Activated naive CD8-positive, alpha-beta T cell treated with anti-CD3 and anti-CD28 coated beads, Interleukin-2, amount 50 U/mL, for 24 hours (primary cell): ENCODE results near the gene CALML6.

Source experiments
- ATAC-seq: fragments of 150-1000 bp; cut with Tn5 transposase; one replicate; pipeline ENCODE4 v1.10.0; 2021
- DNase-seq: peaks from one replicate; pipeline ENCODE4 v3.0.0; 2021
- H3K27ac Mint-ChIP-seq: one replicate; pipeline ENCODE4 v1.8.0; 2021; ENCODE audit warnings: mild to moderate bottlenecking, mixed read lengths
- H3K27me3 Mint-ChIP-seq: one replicate; pipeline ENCODE4 v1.8.0; 2021; ENCODE audit warnings: mixed read lengths
- H3K36me3 Mint-ChIP-seq: one replicate; pipeline ENCODE4 v1.8.0; 2021; ENCODE audit warnings: low read depth, mixed read lengths
- H3K4me1 Mint-ChIP-seq: one replicate; pipeline ENCODE4 v1.8.0; 2021; ENCODE audit warnings: mixed read lengths
- H3K4me3 Mint-ChIP-seq: one replicate; pipeline ENCODE4 v1.8.0; 2021; ENCODE audit warnings: mild to moderate bottlenecking, moderate library complexity, mixed read lengths
- H3K9me3 Mint-ChIP-seq: one replicate; pipeline ENCODE4 v1.8.0; 2021; ENCODE audit warnings: mixed read lengths

CALML6 gene

DNA sequence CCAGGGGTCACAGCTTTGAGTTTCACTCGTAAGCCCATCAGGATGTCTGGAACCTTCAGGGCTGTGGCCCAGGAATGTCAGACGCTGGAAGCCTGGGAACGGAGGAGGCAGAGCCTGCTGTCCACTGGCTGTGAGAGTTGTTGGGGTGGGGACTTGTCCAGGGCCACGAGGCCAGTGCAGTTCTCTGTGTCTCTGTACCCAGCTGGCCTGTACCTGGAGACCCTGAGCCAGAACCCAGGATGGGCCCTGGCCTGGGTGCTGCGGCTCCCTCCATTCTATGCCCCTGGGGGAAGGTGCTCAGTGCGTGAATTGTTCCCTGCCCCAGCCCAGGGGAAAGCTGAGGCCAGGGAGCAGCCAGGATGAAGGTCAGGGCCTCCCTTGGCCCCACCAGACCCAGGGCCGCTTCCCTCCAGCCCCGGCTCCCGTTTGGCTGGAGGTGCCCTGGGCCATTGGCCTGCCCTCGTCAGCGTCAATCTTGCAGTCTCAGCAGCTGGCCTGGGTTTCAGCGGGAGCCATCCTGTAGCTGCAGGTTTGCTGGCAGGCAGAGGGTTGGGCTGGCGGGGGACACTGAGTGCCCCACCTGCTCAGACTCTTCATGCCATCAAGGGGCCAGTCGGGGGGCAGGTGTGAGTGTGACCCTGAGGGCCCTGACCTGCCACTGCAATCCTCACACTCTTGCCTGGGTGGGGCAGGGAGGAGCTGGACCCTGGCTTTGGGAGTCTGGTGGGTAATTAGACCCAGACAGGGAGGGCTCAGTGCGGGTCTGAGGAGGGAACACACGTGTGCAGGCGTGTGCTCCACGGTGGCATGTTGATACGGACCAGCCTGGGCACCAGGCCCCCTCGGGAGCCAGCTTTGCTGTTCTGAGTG, 724 bp upstream of the CALML6 start:
- no peaks in the 10 kb centered on the region for H3K36me3 Mint-ChIP-seq
- DNase-seq: no peak
- H3K27me3 Mint-ChIP-seq: no peaks in the 10 kb centered on the region
- no peak for ATAC-seq
- H3K4me3 Mint-ChIP-seq: no peak overlapping the region
- H3K9me3 Mint-ChIP-seq: no peaks in the 10 kb centered on the region
- no peak overlapping the region for H3K27ac Mint-ChIP-seq
- peaks cover 7% of the 10 kb centered on the region for H3K4me1 Mint-ChIP-seq

DNA sequence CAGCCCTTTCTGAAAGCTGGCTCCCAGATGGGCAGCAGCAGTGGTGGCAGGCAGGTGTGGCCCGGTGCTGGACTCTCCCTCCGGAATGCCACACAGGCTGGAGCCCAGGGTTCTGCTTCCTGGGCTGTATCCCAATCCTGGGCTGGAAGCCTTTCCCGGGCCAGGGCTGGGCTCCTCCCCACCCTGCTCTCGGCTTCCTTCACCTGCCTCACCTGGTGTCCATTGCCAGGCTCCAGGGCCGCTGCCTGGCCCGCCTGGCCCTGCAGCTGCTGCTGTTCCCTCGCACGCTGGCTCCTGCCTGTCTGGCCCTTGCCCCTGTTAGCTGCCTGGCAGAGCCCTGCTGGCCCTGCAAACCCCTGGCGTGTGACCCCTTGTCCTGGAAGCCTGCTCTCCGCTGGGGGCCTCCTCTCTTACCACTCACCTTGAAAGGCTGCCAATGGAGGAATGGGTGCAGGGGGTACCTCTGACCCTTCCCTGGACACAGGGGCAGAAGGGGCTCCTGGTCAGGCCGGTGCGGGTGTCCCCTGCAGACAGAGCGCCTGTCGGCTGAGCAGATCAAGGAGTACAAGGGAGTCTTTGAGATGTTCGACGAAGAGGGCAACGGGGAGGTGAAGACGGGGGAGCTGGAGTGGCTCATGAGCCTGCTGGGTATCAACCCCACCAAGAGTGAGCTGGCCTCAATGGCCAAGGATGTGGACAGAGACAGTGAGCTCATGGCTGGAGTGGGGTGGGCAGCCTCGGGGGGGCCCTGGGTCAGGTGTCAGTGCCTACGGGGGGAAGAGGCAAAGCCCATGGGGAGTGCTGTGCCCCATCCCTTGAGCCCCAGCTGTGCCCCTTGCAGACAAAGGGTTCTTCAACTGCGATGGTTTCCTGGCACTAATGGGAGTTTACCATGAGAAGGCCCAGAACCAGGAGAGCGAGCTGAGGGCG, 1.1 kb downstream of the CALML6 start:
- Mint-ChIP-seq H3K27me3 (no peaks in the 10 kb centered on the region), H3K9me3 (no peaks in the 10 kb centered on the region), H3K36me3 (no peaks in the 10 kb centered on the region), H3K4me3 (no peak overlapping the region), H3K27ac (no peak overlapping the region), H3K4me1 (peaks cover 2% of the 10 kb centered on the region)
- ATAC-seq (no peak), DNase-seq (no peak)

DNA sequence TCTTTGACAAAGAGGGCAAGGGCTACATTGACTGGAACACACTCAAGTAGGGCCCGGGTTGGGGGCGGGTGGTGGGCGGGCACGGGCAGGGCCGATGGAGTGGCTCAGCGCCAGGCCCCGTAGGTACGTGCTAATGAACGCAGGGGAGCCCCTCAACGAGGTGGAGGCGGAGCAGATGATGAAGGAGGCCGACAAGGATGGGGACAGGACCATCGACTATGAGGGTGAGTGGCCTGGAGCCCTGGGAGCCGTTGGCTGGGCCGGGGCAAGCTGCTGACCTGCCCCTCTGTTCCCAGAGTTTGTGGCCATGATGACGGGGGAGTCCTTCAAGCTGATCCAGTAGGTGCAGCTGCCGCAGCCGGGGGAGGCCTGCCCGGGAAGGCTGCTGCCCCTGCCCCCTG, 1.8 kb downstream of the CALML6 start:
- Mint-ChIP-seq H3K27me3 (no peaks in the 10 kb centered on the region), H3K4me1 (peaks cover 2% of the 10 kb centered on the region), H3K9me3 (no peaks in the 10 kb centered on the region), H3K4me3 (no peak overlapping the region), H3K36me3 (no peaks in the 10 kb centered on the region), H3K27ac (no peak overlapping the region)
- DNase-seq (no peak), ATAC-seq (no peak)

DNA sequence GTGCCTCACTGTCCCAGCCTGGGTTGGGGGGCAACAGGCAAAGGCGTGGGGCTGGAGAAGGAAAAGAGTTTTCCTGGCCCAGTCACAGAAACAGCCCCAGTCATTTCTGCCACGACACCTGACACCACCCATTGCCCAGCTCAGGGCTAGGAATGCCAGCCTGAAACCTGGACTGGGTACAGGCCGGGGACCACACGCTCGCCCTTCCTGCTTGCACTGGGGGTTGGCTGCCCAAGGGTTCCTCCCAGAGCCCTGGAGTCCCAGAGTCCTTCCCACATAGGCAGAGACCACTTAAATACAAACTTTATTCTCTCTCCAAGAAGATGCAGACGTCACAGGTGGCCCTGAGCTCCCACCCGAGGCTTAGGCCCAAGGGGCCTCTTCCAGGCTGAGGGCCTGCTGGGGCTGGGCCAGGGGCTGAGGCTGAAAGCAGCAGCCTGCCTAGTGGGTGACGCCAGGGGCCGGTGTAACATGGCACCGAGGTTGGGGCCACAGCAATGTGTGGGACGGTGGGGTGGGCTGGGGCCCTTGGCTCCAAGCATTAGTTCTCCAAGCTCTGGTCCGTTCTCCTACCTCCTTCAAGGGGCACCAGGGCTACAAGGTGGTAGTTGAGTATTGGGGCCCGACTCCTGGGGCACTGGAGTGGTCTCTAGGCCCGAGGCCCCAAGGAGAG, 2.4 kb downstream of the CALML6 start:
- no peak overlapping the region for H3K27ac Mint-ChIP-seq
- no peaks in the 10 kb centered on the region for H3K27me3 Mint-ChIP-seq
- H3K36me3 Mint-ChIP-seq: no peaks in the 10 kb centered on the region
- H3K9me3 Mint-ChIP-seq: no peaks in the 10 kb centered on the region
- no peak for ATAC-seq
- peaks cover 2% of the 10 kb centered on the region for H3K4me1 Mint-ChIP-seq
- H3K4me3 Mint-ChIP-seq: no peak overlapping the region
- DNase-seq: no peak

DNA sequence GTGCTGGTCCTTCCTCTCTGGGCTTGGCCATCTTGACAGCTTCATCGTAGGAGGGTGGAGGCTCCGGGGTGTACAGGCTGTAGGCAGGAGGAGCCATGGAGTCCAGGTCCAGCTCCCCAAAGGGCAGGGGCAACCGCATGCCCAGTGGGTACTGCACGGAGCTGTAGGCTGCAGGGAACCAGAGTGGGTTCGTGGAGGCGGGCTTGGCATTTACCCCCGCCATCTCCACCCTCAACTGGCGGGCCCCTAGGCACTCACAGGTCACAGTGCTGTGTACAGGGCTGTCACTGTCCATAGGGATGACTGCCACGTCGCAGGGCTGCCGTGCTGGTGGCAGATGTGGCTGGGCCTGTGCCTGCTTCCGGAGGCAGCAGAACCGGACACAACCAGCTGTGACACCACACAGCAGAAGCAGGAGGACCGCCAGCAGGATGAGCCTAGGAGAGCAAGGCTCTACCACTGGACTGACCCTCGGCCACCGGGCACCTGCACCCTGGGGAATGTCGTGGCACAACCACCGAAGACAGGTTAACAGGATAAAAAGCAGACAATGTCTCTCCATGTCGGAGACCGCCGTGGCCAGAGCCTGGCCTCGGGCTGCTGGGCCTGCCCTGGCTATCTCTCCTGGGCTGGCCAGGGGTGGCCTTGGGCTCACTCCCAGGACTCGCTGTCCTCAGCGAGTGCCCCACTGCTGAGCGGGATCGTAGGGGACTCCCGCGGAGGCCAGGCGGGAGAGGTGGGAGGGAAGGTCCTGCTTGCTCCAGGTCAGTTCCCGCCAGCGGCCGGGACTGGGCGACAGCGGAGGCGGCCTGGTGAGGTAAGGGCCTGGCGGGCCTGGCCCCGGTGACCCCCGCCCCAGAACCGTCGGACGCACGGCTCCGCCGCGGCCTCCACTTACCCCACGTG, 3.2 kb downstream of the CALML6 start:
- H3K27me3 Mint-ChIP-seq: no peaks in the 10 kb centered on the region
- peaks cover 2% of the 10 kb centered on the region for H3K4me1 Mint-ChIP-seq
- H3K4me3 Mint-ChIP-seq: peak overlapping the region; percentile 49
- H3K27ac Mint-ChIP-seq: no peak overlapping the region
- DNase-seq: no peak
- ATAC-seq: no peak
- no peaks in the 10 kb centered on the region for H3K36me3 Mint-ChIP-seq
- H3K9me3 Mint-ChIP-seq: no peaks in the 10 kb centered on the region

DNA sequence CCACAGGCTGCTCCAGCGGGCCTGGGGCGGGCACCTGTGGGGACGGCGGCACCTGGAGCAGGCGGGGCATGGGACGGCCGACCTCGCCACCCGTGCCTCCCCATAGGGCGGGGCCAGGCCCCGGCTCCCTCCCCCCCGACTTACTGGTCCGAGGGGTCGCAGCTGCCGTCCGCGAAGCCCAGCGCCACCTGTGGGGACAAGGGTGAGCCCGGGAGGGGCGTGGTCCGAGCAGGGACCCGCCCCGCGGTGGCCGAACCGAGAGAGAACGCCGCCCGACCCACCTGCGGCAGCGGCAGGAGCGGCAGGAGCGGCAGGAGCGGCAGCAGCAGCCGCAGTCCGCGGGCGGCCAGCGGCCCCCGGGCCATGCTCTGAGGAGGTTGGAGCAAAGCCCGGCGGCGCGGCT, 3.8 kb downstream of the CALML6 start, which contains the start of gene TMEM52:
Gene TMEM52 (minus strand): TSS at position 379 of the 403 bp plus-strand sequence. CDS start 14 bp downstream, at position 365.
- no peak within 1 kb of the TSS for H3K27ac Mint-ChIP-seq
- DNase-seq: no peak

DNA sequence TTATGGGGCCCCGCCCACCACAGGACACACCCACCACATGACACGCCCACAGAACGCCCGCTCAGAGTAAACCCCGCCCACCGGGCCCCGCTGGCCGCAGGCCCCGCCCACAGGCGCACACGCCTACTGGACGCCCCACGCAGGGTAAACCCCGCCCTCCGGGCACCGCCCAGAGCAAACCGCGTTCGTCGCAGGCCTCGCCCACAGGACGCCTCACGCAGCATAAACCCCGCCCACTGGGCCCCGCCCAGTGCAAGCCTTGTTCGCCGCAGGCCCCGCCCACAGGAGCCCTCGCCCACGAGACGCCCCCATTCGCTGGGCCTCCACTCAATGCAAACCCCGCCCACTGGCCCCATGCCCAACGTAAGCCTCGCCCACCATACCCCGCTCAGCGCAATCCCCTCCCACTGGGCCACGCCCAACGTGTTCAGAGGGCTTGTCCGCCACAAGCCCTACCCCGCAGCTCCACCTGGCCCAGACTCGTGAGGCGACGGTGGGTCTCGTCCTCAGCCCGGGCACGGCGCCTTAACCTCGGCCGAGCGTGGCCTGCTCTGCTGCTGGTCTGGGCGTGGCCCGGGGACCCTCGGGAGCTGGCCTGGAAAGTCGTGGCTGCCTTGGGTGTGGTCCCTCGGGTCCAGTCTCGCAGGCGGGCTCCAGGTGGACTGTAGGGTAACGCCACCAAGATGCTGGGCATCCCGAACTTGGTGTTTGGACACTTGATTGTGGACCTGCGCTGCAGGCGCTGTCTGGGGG, 4.4 kb downstream of the CALML6 start:
- no peaks in the 10 kb centered on the region for H3K9me3 Mint-ChIP-seq
- no peaks in the 10 kb centered on the region for H3K36me3 Mint-ChIP-seq
- no peaks in the 10 kb centered on the region for H3K27me3 Mint-ChIP-seq
- peaks cover 2% of the 10 kb centered on the region for H3K4me1 Mint-ChIP-seq
- peak; percentile 77 for ATAC-seq
- peak overlapping the region; percentile 48 for H3K4me3 Mint-ChIP-seq
- no peak overlapping the region for H3K27ac Mint-ChIP-seq
- DNase-seq: peak; percentile 99

More for the DNA sequence above, 3.8 kb downstream of the CALML6 start, which contains the start of gene TMEM52:
- ATAC-seq: peak; percentile 5
- no peaks in the 10 kb centered on the region for H3K27me3 Mint-ChIP-seq
- peak within 1 kb of the TSS; percentile 49 for H3K4me3 Mint-ChIP-seq
- no peaks in the 10 kb centered on the region for H3K36me3 Mint-ChIP-seq
- no peaks in the 10 kb centered on the region for H3K9me3 Mint-ChIP-seq
- H3K4me1 Mint-ChIP-seq: peaks cover 2% of the 10 kb centered on the region

DNA sequence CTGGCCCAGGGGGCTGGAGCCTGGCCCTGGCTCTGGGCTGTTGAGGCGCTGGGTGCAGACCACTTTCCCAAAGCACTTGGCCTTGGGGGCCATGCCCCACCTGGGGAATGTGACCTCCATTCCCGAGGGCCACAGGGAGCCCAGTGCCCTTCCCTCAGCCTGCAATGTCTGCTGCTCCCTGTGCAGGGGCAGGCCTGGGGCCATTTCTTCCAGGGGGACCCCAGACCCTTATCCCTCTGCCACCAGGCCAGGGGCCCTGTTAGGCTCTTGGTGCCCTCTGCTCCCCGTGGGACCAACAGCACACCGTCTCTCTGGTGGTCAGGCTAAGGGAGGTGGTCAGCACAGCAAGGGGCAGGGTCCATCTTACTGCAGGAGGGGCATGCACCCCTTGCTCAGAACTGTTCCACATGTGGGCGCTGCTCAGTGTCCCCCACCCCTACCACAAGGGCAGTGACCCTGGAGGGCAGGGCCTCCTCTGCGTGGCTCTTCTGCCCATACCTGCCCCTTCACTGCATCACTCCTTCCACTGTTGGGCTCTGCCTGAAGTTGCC, 5.1 kb downstream of the CALML6 start:
- no peaks in the 10 kb centered on the region for H3K9me3 Mint-ChIP-seq
- H3K27ac Mint-ChIP-seq: no peak overlapping the region
- ATAC-seq (no peak), DNase-seq (no peak)
- H3K27me3 Mint-ChIP-seq: no peaks in the 10 kb centered on the region
- H3K4me1 Mint-ChIP-seq: peaks cover 2% of the 10 kb centered on the region
- no peaks in the 10 kb centered on the region for H3K36me3 Mint-ChIP-seq
- H3K4me3 Mint-ChIP-seq: no peak overlapping the region

DNA sequence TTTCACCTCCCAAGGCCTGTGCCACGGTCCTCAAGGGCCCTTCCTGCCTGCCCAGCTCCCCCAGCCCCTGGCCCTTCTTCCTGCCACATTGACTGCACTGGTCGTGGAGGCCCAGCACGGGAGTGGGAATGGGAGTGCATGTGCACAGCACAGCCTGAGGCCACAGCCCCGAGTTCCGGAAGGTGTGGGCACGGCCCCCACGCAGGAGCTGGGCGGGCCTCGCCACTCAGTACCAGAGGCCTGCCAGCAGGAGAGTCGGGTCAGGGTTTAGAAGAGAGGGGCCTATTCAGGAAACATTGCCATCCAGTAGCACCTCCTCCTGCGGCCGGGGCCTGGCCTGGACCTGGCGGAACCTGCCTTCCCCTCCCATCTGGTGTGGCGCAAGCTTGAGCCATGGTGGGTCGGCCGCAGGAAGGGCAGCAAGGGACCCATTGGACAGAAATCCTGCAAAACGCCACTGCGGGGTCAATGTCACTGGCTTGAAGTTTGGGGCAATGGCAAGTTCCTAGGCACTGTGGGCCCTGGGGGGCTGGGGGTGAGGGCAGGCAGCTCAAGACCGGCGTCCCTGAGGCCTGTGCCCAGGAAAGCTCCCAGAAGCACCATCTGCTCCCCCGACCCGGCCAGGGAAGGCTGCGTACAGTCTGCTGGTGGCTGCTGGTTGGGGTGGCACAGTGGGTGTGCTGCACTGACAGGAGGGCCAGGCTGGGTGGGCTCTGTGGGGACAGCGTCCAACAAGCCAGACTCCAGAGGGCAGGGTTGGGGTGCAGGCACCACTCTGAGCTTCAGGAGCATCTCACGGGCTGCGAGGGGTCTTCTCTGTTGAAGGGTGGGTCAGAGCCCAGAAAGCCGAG, 5.8 kb downstream of the CALML6 start:
- ATAC-seq (no peak), DNase-seq (no peak)
- H3K4me3 Mint-ChIP-seq: no peak overlapping the region
- H3K27me3 Mint-ChIP-seq: no peaks in the 10 kb centered on the region
- no peak overlapping the region for H3K27ac Mint-ChIP-seq
- peaks cover 2% of the 10 kb centered on the region for H3K4me1 Mint-ChIP-seq
- no peaks in the 10 kb centered on the region for H3K9me3 Mint-ChIP-seq
- no peaks in the 10 kb centered on the region for H3K36me3 Mint-ChIP-seq

DNA sequence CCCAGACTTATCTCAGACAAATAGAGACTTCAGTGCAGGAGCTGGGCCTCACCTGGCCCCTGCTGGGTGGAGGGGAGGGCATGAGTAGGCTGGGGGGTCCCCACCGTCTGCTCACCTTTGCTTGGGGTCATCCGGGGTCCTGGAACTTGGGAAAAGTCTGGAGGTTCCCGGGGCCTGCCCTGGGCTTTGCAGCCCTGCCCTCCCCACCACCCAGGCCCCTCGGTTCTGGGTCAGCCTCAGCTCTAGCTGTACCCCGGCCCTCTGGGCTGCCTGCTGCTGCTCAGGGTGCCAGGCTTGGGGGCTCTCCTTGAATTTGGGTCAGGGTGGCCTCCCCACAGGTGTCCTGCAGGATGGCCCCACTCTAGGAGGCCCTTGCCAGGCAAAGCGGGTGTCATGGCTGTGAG, 6.4 kb downstream of the CALML6 start:
- Mint-ChIP-seq H3K36me3 (no peaks in the 10 kb centered on the region), H3K4me1 (peaks cover 2% of the 10 kb centered on the region), H3K27me3 (no peaks in the 10 kb centered on the region), H3K9me3 (no peaks in the 10 kb centered on the region), H3K27ac (no peak overlapping the region), H3K4me3 (no peak overlapping the region)
- no peak for DNase-seq
- no peak for ATAC-seq

DNA sequence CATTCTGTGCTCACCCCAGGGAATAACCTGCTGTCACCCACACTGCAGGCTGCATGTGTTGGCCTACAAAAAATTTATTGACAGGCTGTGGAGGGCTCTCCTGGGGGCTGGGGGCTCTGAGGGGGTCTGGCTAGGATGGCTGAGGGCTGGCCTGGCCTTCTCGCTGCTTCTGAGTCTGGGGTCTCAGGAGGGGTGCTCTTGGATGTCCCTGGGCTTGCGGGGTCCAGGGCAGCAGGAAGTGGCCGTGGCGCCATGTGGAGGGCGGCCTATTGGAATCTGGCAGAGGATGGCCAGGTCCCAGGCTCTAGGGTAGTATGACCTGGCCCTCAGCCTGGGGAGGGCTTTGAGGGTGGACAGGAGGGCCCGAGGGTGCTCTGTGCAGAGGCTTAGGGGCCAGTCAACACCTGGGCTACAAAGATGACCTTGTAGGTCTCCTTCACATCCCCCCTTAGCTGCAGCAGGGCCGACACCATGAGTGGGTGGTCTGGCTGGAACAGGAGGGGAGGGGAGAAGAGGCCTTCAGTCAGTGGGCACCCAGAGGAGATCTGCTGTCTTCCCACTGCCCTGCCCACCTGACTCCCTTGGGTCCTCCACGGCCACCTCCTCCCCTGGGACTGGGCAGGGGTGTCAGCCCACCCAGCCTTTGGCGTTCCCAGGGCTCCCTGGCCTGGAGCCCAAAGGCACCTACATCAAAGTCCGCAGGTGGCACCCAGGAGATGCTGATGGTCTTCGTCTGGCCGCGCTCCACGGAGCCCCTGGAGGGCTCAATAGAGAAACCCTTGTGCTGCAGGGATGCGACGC, 7.0 kb downstream of the CALML6 start:
- Mint-ChIP-seq H3K27ac (no peak overlapping the region), H3K4me3 (no peak overlapping the region), H3K36me3 (no peaks in the 10 kb centered on the region), H3K9me3 (no peaks in the 10 kb centered on the region), H3K4me1 (peaks cover 2% of the 10 kb centered on the region), H3K27me3 (no peaks in the 10 kb centered on the region)
- ATAC-seq (no peak), DNase-seq (no peak)

DNA sequence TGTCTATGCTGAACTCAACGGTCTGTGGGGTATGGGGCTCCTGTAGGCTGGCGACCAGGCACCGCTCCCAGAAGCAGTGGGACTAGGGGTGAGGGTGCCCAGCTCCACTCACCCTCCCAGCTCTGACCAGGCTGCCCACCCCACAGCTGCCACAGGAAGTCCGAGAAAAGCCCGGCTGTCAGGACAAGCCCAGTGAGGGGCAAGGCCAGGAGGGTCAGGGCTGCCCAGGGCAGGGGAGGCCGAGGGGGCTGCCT, 7.6 kb downstream of the CALML6 start:
- Mint-ChIP-seq H3K4me1 (peaks cover 2% of the 10 kb centered on the region), H3K4me3 (no peak overlapping the region), H3K9me3 (no peaks in the 10 kb centered on the region), H3K27ac (no peak overlapping the region), H3K36me3 (no peaks in the 10 kb centered on the region), H3K27me3 (no peaks in the 10 kb centered on the region)
- ATAC-seq (no peak), DNase-seq (no peak)
